Cardiac fibroblast (primary cell): ENCODE results near the gene NAA40.

ENCODE experiments used
- DNase-seq, 2 donors: peaks; one replicate each; pipeline versions ENCODE4 v3.0.0 to v3.0.0-alpha.2; 2010; ENCODE audit warnings: low read depth in 2 of 2
- H3K4me3 ChIP-seq, 2 donors: replicated peaks in 1 of 2; 1 replicate in 1 of 2; 2 replicates in 1 of 2; pipeline ENCODE4 v1.5.1; 2011; ENCODE audit warnings: low read depth in 2 of 2, low read length in 2 of 2, mild to moderate bottlenecking in 2 of 2, moderate library complexity in 1 of 2
- TF ChIP-seq, protein P1 (sequence below): IDR thresholded peaks from one replicate; pipeline ENCODE4 v1.5.1; 2011; ENCODE audit warnings: low read depth, mild to moderate bottlenecking, low read length, inconsistent platforms

The NAA40 gene

GRCh38 chr11:63937713-63938478, 906 bp upstream of the NAA40 start:
- peak overlapping the region; percentile 42 to 94 for H3K4me3 ChIP-seq
- TF ChIP-seq, protein P1, sequence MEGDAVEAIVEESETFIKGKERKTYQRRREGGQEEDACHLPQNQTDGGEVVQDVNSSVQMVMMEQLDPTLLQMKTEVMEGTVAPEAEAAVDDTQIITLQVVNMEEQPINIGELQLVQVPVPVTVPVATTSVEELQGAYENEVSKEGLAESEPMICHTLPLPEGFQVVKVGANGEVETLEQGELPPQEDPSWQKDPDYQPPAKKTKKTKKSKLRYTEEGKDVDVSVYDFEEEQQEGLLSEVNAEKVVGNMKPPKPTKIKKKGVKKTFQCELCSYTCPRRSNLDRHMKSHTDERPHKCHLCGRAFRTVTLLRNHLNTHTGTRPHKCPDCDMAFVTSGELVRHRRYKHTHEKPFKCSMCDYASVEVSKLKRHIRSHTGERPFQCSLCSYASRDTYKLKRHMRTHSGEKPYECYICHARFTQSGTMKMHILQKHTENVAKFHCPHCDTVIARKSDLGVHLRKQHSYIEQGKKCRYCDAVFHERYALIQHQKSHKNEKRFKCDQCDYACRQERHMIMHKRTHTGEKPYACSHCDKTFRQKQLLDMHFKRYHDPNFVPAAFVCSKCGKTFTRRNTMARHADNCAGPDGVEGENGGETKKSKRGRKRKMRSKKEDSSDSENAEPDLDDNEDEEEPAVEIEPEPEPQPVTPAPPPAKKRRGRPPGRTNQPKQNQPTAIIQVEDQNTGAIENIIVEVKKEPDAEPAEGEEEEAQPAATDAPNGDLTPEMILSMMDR, result no peak
- DNase-seq, result no peak

DNA sequence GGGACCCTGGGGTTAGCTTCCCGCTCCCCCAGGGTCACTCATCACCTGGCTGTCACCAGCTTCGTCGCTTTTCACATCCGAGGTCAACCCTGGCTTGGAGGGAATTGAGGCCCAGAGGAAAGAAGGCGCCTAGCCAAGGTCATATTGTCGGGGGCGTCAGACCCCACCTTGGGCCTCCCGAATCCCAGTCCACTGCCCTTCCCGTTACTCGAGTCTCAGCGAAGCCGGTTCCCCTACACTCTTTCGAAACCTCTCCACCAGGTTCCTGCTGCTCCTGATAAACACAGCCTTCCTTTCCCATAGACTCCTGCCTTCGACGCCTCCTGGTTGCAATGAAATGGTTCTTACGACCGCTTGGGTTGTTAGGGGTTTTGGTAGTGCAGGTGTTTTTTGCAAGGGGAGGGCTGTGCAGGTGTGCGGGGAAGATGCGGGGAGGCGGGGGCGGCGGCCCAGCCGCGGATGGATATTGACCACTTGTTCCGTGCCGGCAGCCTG, 642 bp downstream of the NAA40 start:
- peak; percentile 24 to 41 for DNase-seq
- peak overlapping the region; percentile 91 to 94 for H3K4me3 ChIP-seq
- TF ChIP-seq, protein P1, result no peak

- no peak for DNase-seq
- H3K4me3 ChIP-seq, result no peak overlapping the region
These were observed 2.0 kb downstream of the NAA40 start for GRCh38 chr11:63940786-63941185.

DNA sequence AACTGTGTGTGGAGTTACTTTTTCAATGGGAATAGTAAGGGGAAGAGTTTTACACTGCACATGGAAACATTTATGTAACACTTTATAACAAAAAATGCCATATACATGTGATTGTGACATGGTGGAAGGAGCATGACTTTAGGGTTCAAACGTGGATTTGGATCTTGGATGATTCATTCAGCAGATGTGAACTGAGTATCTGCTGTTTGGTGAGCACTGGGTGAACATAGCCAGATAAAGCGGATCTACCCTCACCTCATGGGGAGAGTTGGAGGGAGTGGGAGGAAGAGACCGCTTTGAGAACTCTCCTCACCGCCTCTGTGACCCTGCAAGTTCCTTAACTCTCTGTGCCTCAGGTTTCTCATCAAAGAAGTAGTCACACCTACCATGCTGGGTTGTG, 3.1 kb downstream of the NAA40 start:
- H3K4me3 ChIP-seq, result no peak overlapping the region
- no peak for DNase-seq
- TF ChIP-seq, protein P1, result no peak

More at GRCh38 chr11:63940786-63941185, 2.0 kb downstream of the NAA40 start:
- TF ChIP-seq, protein P1, result no peak

- TF ChIP-seq, protein P1, result no peak
- H3K4me3 ChIP-seq, result no peak overlapping the region
- no peak for DNase-seq
These were observed 4.0 kb downstream of the NAA40 start for GRCh38 chr11:63942803-63943202.

DNA sequence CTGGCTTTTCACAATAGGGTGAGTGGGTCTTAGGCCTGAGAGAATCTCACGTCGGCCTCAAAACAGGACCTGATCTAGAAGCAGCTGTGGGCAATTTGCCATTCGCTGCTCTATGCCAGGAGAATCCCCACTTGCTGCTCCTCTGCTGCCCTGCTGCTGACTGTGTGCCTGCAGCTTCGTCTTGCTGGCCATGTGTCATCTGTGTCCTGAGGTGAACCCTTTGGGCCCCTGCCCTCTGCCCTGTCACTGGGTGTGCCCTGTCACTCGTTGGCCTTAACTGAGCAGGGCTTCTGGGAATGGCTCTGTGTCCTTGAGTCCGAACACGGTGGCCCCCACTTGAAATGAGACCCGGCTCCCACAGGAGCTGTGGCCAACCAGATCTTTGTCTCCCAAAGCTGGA, 6.2 kb downstream of the NAA40 start:
- DNase-seq, result peak in 1 of 2 donors; percentile 17
- no peak overlapping the region for H3K4me3 ChIP-seq
- TF ChIP-seq, protein P1, result no peak
